GM12892 (cell line): ENCODE data around the gene AKT1S1.
"Not testable (repeated sequence)": the region's sequence is repeated elsewhere in the genome, so short reads cannot be mapped to it uniquely, and the experiment has no call there.

Experiments
- POLR2A ChIP-seq: IDR thresholded peaks from 2 replicates; pipeline ENCODE4 v1.6.1; 2011; ENCODE audit warnings: low read depth, low read length, control low read depth
- POLR2AphosphoS5 ChIP-seq: IDR thresholded peaks from 2 replicates; pipeline ENCODE4 v1.6.1; 2011; ENCODE audit warnings: low read depth, low read length, control low read depth
- TAF1 ChIP-seq: IDR thresholded peaks from 2 replicates; pipeline ENCODE4 v1.6.1; 2011; ENCODE audit warnings: low read depth, mild to moderate bottlenecking, control low read depth, low read length, borderline replicate concordance

DNA sequence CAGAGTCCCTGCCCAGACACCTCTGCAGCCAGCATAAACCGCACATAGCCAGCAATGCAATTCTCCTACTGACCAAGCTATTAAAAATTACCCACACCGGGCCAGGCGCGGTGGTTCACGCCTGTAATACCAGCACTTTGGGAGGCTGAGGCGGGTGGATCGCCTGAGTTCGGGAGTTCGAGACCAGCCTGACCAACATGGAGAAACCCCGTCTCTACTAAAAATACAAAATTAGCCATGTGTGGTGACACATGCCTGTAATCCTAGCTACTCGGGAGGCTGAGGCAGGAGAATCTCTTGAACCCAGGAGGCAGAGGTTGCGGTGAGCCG lies 47.7 kb upstream of the AKT1S1 start:
- TF ChIP-seq POLR2AphosphoS5, POLR2A, TAF1: not testable (repeated sequence)
